Mucosa of descending colon (tissue), 3 donors: ENCODE results near the gene VPS25. TPM values are rescaled to one million over a fixed set of nuclear protein-coding genes. Genes with fewer than 3 reads are reported as not detected.

Source experiments
- ATAC-seq: fragments of 200-7000 bp; cut with Tn5 transposase; one replicate; pipeline ENCODE4 v1.9.1; 2020; ENCODE audit warnings: mild to moderate bottlenecking, moderate library complexity
- DNase-seq, 3 donors: peaks; one replicate each; pipeline ENCODE4 v3.0.0-alpha.2; 2020
- H3K36me3 ChIP-seq: fragments of 200-600 bp; one replicate; pipeline ENCODE4 v1.8.0; 2021; ENCODE audit warnings: low read depth, mild to moderate bottlenecking
- H3K4me1 ChIP-seq: fragments of 200-600 bp; one replicate; pipeline ENCODE4 v1.8.0; 2021; ENCODE audit warnings: low read depth, mild to moderate bottlenecking
- H3K4me3 ChIP-seq: fragments of 200-600 bp; one replicate; pipeline ENCODE4 v1.8.0; 2021; ENCODE audit warnings: mild to moderate bottlenecking
- H3K9me3 ChIP-seq: fragments of 200-600 bp; one replicate; pipeline ENCODE4 v1.8.0; 2021; ENCODE audit warnings: mild to moderate bottlenecking
- CTCF ChIP-seq: fragments of 200-600 bp; IDR thresholded peaks from one replicate; pipeline ENCODE4 v1.8.0; 2022; ENCODE audit warnings: antibody characterized with exemption, mild to moderate bottlenecking
- intact Hi-C, 2 donors: fragments of 100-400 bp; cut with DNase I in 1 of 2; cut with micrococcal nuclease in 1 of 2; formaldehyde crosslinking; loops; one replicate each; pipeline versions ENCODE4 v1.11.0 to v1.11.1; 2022; cut with DNase I, micrococcal nuclease
- total RNA-seq, 3 donors: library from RNA; stranded (reverse); fragmentation: NEBNext Ultra II Directional in 2 of 3; extraction: Animal tissue kit (Norgen Biotek cat#: 25700) in 2 of 3; gene quantifications; one replicate each; pipeline versions ENCODE4 v1.2.1 to v1.2.4, GENCODE V29; 2021 to 2023
- donor health status: DM: no; HTN: no; CAD: no; lungs with moderate emphysema.
- donor health status: DM: no; HTN: no; CAD: no.
- donor health status: DM: no; HTN: yes; CAD: no.

The VPS25 gene
- total RNA-seq, 3 donors from 2014 or later: 45.6 to 85.6 (median 83.3) TPM

DNA sequence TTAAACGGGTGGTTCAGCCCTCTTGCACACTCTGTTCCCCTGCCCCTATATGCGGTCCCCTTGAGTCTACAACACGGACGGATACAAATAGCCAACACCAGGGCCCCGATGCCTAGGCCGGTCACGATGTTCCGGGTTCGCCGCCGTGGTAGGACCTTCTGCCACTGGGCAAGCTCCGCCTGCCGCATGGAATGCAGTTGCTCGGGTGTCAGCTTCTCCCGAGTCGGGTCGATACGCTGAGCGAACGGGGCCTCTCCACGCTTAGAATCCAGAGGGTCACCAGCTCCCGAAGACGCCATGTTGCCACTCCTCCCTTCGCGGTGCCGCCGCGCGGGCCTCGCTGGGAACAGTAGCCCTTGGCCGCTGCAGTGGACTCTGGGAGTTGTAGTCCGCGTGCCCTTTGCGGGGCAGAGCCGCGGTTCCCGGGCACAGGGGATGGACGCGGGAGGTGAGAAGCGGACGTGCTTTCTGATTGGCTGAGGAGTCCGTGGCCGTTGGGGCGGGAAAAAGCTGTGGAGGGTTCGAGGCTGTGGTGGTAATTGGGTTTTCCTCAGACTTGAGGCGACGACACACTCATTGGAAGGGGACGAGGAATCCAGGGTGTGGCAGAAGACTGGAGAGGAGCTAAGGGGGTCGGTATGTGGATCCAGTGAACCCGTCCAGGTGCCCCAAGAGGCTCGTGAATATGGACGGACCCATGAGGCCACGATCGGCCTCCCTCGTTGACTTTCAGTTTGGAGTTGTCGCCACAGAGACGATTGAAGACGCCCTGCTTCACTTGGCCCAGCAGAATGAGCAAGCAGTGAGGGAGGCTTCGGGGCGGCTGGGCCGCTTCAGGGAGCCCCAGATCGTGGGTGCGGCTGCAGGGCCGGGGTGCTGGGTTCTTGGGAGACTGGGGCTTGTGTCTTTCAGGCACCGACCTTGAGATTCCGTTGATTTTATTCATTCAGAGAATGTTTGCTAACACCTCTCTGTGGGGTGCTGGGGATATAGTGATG, 25.4 kb downstream of the VPS25 start, which contains the start of the genes CNTD1 and COA3:
Gene CNTD1 (plus strand): TSS at position 479 of the 998 bp plus-strand sequence. CDS start 207 bp downstream, at position 686.
Gene COA3 (minus strand): TSS at position 322 of the 998 bp plus-strand sequence. CDS start 23 bp downstream, at position 299.
- TF ChIP-seq CTCF: no peak
- intact Hi-C loops: no loop called here
- peak; percentile 91 to 93 (median 91) for DNase-seq
- H3K4me1 ChIP-seq: peaks cover 37% of the 10 kb centered on the region
- no peaks in the 10 kb centered on the region for H3K36me3 ChIP-seq
- H3K9me3 ChIP-seq: no peaks in the 10 kb centered on the region
- H3K4me3 ChIP-seq: peak within 1 kb of the TSS; percentile 74
- peak; percentile 75 for ATAC-seq

DNA sequence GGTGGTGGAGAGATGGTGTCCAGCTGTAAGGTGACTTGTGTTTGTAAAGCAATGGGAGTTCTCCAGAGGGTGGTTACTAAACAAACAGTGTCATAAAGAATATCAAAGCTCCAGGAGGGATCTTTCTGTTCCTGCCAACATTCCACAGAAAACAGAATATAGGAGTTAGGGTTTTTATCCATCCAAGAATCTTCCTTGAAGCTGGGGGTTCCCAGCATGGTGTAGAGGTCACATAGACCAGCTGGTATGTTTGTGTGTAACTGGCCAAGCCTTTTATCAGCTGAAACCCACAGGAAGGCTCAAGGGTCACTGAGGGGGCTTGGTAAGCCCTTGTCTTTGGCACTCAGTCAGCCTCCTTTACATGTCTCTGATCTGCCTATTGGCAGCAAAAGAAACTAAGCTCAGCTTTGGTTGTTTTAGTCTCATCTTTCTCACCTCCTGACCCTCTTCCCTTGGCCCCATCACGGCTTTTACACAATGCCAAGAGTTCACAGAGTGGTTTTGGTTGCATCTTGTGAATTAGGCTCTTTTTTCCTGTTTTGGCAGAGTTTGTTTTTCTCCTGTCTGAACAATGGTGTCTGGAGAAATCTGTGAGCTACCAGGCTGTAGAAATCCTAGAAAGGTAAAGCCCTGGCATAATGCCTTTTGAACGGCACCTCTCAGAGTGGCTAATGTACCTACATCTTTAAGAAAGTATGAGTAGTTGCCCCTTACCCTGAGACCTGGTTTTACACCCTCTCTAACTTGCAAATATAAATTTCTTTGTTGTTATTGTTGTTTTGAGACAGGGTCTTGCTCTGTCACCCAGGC, 30.0 kb downstream of the VPS25 start:
- Histone ChIP-seq H3K9me3 (no peaks in the 10 kb centered on the region), H3K36me3 (no peaks in the 10 kb centered on the region), H3K4me1 (peaks cover 17% of the 10 kb centered on the region), H3K4me3 (no peak overlapping the region)
- TF ChIP-seq CTCF: no peak
- intact Hi-C loops: no loop called here
- ATAC-seq: peak; percentile 30
- DNase-seq: no peak

DNA sequence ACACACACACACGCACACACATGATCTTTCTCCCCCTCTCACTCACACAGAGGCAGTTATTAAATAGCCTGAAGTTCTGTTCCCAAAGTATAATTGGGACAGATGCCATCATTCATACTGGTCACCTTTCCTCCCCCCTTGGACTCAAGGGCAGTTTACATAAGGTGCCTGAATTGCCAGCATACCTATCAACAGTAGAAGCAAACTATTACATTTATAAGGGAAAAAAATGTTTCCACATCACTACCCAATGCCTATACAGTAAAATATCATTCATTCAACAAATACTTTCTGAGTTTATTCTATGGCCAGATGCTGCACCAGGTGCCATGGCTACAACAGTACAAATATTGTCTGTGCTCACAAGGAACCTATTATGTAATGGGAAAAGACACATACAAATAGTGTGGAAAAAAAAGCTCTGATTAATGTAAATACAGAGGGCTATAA, 31.7 kb downstream of the VPS25 start:
- ATAC-seq: peak; percentile 62
- H3K4me1 ChIP-seq: peaks cover 17% of the 10 kb centered on the region
- no peak for TF ChIP-seq CTCF
- H3K9me3 ChIP-seq: no peaks in the 10 kb centered on the region
- DNase-seq: no peak
- intact Hi-C loops: no loop called here
- H3K4me3 ChIP-seq: no peak overlapping the region
- H3K36me3 ChIP-seq: no peaks in the 10 kb centered on the region

GRCh38 chr17:42806249-42806648, 33.0 kb downstream of the VPS25 start:
- no peak for DNase-seq
- Histone ChIP-seq H3K36me3 (no peaks in the 10 kb centered on the region), H3K9me3 (no peaks in the 10 kb centered on the region), H3K4me3 (no peak overlapping the region), H3K4me1 (peaks cover 17% of the 10 kb centered on the region)
- TF ChIP-seq CTCF: no peak
- peak; percentile 78 for ATAC-seq
- intact Hi-C loops: no loop called here

- no peaks in the 10 kb centered on the region for H3K36me3 ChIP-seq
- intact Hi-C loops: no loop called here
- ATAC-seq: no peak
- no peak overlapping the region for H3K4me3 ChIP-seq
- no peak for DNase-seq
- no peaks in the 10 kb centered on the region for H3K9me3 ChIP-seq
- peaks cover 7% of the 10 kb centered on the region for H3K4me1 ChIP-seq
- no peak for TF ChIP-seq CTCF
These were observed 36.0 kb downstream of the VPS25 start for GRCh38 chr17:42809250-42809649.
